ENCODE data around the gene SLC9A9.

SLC9A9 gene

GRCh38 chr3:143348486-143349327 lies 499.6 kb downstream of the SLC9A9 start:
- DNase-seq, result peak in 1 of 3 experiments; percentile 5

DNA sequence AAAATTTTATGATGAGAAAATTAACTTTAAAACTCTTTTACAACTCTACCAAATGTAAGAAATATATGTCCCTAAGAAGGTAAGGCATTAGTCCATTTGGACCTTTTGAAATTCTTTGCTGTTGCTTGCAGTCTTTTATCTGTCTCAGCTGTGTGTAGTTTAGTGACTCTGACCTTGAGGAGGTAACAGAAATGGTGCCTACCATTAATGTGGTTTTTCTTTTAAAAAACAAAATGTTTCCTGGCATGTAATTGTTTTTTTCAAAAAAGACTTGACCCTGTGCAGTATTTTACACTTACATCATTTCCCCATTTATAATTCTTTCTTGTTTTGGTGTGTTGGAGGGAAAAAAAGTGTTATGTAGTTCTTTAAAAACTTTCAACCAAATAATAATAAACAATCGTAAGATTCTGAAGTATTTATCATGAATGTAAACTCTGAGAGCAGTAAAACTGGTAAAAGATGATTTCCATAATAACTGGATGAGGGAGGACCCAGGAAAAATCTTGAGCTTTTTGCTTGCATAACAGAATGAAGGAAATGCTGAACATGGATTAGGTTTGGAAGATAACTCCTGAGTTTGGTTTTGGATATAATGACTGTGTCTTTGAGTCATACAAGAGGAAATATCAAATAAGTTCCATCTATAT lies 503.6 kb downstream of the SLC9A9 start:
- no peak for DNase-seq

DNA sequence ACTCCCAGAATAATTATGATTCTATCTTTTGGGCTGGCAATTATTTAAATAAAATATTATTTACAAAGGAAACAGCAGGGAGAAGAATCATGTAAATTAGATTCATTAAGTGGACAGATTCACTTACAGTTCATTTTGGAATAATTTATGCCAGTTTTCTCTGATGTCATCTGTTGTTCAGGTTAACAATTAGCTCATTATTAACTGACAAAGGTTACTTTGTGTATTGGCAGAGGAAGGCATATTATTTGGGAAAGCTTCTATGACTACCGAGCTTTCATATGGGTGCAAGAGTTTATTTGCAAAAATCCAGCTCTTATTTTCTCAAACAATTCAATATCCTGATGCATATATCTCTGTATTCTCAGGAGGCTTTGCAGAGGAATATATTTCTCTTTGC lies 504.3 kb downstream of the SLC9A9 start:
- no peak for DNase-seq

GRCh38 chr3:143343031-143343430 lies 505.2 kb downstream of the SLC9A9 start:
- no peak for DNase-seq

DNA sequence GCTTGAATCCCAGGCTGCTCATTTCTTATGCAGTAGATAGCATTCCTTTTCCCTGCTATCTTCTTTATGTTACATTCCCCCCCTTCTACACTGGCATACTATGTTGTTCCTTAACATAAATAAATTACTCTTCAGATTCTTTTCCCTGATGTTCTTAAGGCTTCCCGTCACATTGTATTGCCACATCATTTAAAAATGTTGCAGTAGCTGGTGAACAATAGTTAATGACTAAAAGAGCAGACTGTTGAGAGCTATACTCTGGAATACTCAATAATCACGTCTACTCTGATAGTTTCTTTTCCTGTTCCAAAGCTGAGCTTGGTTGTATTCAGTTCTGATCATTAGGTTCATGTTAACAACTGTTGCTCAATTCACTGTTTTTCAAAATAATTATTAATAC lies 508.8 kb downstream of the SLC9A9 start:
- DNase-seq, result no peak

GRCh38 chr3:143337387-143337786 lies 510.9 kb downstream of the SLC9A9 start:
- peak in 2 of 3 experiments; percentile 23 to 85 for DNase-seq

DNA sequence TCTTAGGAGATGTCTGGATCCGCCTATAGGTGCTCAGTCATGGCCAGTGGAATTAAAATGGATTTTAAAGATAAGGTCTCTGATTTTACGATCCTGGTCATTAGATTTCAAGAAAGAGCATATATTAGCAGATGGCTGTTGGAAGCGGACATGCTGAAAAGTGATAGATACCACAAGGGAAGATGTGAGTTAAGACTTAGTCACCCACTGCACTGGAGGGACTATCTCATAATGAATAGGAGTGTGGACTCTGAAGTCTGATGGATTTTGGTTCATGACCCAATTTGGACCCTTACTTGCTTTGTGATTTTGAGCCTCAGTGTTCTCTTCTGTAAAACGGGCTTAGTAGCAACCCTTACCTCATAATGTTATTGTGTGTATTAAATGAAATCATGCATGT lies 514.0 kb downstream of the SLC9A9 start:
- DNase-seq, result no peak

GRCh38 chr3:143333367-143333766 lies 514.9 kb downstream of the SLC9A9 start:
- DNase-seq, result no peak

DNA sequence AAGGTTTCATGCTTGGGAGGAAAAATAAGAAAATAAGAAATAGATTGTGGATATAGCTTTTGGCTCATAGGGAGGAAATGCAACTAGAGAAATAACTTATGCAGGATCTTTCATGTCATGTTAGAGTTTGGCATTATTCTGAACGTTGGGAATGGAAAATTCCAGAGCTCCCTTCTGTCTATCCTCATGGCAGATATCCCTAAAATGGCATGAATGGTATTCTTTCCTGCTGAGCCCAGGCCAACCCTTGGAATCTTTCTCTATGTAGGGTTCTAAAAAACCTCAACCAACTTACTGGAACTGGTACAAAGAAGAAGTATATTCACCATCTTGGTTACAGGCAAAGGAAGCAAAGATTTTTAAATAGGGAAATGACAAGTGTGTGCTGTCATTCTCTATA lies 516.2 kb downstream of the SLC9A9 start:
- no peak for DNase-seq

DNA sequence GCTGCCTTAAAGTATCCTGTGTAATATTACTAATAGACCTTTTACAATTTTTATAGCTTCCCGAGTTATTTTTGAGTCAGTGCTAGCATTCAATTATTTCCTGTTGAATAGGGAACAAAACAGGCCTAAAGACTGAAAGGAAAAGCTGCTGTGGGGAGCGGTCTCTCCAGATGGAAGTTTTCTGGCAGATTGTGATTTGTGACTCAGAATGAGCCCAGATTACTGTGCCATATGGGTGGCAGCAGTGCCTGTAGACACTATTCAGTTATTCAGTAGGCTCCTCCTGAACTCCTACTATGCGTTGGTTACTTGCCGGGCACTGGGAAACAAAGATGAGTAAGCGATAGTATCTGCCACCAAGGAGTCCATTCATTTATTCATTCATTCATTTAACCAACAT lies 516.9 kb downstream of the SLC9A9 start:
- DNase-seq, result no peak

GRCh38 chr3:143330296-143330868 lies 517.9 kb downstream of the SLC9A9 start:
- no peak for DNase-seq

DNA sequence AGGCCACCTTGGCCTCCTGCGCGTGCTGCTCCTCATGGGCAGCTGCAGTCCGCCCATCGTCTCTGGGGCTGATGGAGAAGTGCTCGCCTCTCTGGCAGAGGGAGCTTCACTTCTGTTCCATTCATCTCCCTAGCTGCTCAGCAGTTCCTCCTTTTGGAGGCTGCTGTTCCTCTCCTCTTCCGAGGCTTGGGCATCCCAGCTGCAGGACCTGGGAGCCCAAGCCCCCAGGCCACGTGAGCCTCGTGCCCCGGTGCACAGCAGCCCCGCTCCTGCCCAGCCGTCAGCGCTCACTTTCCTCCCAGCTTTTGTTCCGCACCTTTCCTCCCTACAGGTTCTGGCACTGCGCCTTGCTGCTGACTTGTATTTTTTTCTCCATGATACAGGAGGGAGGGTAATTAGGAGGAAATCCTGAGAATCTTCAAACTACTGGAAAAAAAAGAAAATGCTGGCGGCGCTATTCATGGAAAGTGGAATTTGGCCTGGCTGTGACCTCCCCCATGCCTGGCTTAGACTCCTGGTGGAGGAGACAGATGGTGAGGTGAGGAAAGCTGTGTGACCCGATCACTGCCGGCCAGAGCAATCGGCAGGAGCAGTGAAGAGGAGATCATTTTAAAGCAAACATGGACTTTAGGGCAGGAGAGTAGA lies 518.6 kb downstream of the SLC9A9 start:
- no peak for DNase-seq

- DNase-seq, result no peak
Observed at GRCh38 chr3:143328451-143328850, 519.8 kb downstream of the SLC9A9 start.

DNA sequence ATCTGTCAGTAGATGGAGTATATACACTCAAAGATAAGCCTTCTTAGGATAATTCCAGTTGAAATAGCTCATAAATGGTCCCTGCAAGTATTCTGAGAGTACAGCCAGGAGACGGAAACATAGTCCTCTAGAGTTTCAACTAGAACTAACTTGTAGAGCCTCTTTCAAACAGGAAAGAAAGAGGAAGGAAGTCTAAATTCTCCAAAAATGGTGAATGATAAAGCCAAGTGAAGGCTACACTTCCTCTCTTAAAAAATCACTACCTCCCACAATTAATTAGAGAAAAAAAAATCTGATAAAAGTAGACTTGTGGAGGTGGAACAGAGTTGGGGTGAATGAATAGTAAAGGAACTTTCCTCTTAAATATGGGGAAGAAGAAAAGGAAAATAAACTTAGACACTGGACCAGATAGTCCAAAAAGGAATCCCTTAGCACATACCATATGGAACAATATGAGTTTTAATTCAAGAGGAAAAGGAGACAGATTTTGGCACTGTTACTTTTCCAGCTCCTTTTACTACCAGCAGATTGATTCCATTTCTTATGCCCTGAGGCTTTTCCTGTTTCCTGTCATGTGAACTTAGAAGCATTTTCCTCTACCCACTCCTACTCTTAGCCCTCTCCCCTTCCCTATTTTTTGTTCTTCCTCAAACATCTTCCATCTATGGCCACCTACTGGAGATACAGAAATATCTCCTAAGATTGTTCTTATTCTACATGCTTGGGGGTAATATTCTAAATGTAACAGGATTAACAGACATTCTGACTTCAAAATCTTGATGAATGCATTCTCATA lies 521.1 kb downstream of the SLC9A9 start:
- DNase-seq, result peak in 1 of 3 experiments; percentile 8

DNA sequence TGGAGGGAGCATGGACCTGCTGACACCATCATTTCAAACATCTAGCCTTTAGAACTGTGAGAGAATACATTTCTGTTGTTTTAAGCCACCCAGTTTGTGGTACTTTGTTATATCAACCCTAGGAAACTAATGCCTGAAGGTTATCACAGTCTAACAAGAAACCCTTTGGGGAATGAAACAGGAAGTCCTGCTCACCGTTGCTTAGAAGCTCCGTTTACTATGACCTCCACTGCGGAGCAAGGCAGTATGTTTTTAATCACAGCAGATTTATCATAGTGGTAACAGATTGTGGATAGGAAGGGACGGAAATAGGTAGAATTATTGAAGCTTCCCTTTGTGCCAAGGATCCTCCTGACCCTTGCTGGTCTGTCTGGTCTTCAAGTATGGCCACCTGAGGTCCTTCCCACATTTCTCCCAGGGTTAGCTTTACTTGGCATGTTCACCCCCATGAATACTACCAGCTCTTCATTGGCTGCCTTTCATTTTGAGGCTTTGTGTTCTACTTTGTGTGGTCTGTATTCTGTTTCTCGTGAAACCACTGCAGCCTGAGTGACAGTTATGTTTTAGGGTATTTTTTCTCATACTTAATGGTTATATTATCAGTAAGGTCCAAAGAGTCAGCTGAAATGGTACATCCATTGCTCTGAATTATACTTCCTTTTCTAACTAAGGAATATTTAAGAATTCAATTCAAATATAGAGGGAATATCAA lies 527.1 kb downstream of the SLC9A9 start:
- DNase-seq, result no peak

DNA sequence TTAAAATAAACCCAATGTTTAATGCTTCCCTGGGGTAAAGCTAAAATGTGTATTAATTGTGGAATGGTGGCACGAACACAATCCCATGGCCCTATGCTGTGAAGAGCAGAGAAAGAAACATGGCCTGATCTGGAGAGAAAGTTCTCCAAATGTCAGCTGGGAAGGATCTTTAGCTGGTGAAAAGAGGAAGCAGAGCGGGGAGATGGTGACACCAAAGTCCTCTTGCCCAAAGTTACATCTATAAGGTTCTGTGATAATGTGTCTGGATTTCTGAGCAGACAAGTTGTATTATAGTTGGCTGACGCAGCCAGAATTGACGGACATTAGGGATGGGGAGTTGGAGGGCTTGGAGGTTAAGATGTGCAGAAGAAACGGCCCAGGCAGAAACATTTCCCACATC lies 532.5 kb downstream of the SLC9A9 start:
- DNase-seq, result no peak

- no peak for DNase-seq
Observed at GRCh38 chr3:143314251-143315093, 533.8 kb downstream of the SLC9A9 start.

DNA sequence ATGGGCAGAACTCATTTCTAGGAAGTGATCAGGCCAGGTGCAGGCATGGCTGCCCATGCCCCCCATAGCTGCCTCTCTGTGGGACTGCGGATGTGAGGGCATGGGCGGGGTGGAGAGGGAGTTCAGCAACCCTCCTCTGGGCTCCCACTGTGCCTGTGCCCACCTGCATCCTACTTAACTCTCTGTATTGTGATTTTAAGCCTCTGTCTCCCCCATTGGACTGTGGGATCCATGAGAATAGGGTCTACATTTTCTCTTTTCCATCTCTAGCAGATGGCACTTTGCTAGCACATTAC lies 534.4 kb downstream of the SLC9A9 start:
- DNase-seq, result no peak

DNA sequence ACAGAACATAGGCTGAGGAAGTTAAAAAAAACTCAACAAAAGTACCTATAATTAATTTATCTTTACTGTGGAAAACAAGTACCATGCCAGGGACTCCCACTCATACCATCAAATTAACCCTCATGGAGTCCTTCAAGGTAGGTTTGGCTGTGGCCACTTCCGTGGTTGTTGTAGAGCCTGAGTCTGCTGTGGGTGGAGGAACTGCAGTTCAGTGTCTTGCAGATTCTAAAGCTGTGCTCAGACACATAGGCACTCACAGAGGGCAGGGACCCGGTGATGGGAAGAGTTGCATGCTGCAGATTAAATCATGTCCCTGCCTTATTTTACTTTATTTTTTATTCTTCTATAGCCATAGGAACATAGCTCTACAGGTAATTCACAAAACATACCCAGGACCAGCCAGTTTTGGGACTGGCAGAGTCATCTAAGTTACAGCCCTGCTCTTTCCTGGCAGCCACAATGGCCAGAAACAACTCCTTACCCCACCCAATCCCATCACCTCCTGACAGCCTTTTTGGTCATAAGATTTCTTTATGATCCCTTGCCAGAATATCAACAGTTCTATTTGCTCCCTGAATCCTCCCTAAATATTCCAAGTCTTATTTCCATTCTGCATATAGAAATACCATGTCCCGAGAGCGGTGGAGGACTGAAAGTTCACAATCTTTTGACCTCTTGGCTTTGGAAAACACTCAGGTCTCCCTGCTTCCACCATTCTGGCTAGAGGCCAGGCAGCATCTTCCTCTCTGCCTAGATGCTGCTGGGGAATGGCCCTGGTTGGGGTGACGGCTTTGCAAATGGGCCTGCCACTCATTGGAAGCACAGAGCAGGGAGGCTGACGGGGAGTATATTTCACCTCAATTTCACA lies 535.0 kb downstream of the SLC9A9 start:
- DNase-seq, result no peak

DNA sequence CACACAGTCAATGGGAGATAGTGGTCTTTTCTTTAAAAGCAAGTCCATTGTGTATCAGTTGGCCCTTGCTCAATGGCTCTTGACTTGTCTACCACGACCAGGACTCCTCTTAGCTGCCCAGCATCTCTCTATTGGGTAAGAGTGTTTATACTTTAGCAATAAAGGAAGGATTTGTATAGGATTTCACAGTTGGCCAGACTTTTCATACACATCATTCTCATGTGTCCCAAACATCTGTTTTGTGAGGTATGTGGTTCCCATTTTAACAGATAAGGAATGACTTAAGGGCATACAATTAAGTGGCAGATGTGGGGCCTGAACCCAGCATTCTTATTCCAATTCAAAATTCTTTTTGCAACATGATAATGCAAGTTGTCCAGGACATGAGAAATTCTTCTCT lies 537.2 kb downstream of the SLC9A9 start:
- DNase-seq, result no peak
